RCC 7860 (cell line): ENCODE data around the gene DCTN2.
A peak's percentile ranks its signal among the peaks of the same experiment; 100 is the strongest.
"Not testable (repeated sequence)": the region's sequence is repeated elsewhere in the genome, so short reads cannot be mapped to it uniquely, and the experiment has no call there.

Source experiments
- DNase-seq: peaks from one replicate; pipeline ENCODE4 v3.0.0-alpha.2; 2015; ENCODE audit warnings: low spot score
- FAIRE-seq: peaks from 2 replicates; lab custom pipeline; 2012; peaks lifted over from hg19 to GRCh38; lab: Jason Lieb, UNC

DCTN2 gene

DNA sequence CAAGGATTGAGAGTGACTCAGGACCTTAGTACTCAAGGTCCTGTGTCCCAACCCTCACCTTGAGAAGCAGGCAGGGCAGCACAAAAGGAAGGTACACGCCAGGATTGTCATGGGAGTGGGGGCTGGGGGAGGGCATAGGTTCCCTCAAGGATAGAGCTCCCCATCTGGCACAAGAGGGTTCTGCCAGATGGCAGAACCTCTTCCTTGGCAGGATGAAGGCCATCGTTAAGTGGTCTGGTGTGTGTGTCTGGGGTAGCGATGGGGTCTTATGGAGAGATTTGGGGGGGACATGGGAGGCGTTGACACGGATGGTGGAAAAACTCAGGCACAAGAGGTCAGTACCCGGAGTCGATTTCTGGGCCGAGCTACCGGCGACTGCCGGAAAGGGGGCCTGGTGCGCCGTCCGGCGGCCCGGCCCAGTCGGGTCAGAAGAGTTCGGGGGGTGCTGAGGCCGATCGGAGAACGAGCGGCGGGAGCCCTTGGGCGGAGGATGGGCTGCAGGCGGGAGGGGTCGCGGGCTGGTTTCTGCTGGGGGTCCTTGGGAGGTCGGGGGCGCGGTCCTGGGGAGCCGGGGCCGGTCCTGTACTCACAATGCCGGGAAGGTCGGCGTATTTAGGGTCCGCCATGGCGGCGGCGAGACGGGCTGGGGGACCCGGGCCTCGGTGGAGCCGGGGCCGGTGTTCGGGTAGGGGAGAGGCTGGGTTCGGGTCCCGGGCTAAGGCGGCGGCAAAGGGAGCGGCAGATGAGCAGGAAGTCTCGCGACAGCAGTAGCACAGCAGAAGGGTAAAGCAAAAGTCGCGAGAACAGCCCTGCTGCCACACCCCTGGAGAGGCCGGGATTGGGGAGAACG, at the start of gene DCTN2:
TSS of gene DCTN2 (minus strand) at position 755 of the 850 bp plus-strand sequence. CDS start at position 626, 129 bp downstream.
- FAIRE-seq (no peak), DNase-seq (peak; percentile 92)

DNA sequence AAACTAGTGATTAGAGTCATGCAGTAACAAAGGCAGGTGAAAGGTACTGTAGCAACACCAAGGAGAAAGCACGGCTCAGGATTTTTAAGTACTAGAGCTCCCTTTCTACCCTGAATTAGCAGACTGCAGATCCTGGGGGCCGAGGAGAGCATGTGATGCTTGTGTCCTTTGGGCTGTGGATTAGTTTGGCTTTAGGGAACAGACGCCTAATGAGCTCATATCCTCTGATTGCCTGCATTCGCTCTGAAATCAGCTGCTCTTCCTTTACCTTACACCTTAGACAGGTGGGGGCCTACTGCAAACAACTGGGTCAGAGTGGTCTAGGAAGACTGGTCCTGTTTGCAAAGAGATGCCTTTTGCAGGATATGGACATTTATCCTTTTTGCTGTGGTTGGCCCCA, 46.2 kb upstream of the DCTN2 start:
- FAIRE-seq = no peak
- no peak for DNase-seq

DNA sequence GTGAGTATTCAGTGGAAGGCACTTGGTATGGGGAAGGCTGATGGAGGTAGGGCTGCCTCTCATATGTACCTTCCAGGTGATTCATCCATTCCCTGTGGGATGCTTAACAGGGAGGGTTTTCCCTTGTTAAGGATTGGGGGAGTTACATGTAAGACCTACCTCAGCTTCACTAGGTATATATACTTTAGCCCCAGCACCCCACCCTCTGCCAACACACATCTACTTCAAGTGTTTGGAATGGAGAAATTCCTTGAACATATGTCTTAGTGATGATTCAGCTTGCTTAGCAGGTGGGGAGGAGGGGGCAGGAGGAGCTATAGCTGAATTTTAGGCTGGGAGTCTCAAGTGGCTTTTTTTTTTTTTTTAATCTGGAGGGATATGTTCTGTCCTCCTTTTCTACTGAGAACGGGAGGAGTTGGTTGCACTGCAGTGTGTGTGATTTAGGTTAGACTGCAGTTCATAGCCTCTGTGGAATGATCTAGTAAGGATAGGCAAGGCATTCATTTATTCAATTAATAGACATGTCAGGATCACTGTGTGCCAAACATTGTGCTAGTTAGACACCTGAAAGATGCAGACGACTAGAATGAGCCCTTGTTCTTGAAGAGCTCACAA, 45.7 kb upstream of the DCTN2 start:
- no peak for DNase-seq
- FAIRE-seq = no peak

DNA sequence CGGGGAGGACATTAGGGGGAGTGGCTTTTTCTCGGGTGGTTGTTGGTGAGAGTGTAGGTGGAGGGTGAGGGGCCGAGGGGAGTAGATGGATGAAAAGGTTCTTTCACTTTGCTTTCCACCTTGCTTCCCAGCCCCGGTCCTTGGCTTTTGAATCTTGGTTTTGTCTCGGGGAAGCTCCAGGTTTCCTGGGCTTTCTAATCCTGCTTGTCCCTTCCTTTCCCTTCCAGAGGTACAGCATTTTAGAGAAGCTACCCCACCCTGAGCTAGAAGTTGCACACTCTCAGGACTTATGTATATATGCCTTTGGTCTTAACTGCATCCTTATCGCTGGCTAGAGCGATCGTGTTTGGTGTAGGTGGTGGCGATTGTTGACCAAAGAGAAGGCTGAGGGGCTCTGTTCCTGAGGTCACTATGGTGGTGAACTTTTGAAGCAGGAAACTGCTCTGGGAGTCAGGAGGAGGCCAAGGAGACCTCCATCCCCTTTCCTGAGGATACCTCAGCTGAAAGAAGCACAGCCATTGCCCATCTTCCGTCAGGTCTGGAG, 44.9 kb upstream of the DCTN2 start:
- FAIRE-seq (no peak), DNase-seq (no peak)

DNA sequence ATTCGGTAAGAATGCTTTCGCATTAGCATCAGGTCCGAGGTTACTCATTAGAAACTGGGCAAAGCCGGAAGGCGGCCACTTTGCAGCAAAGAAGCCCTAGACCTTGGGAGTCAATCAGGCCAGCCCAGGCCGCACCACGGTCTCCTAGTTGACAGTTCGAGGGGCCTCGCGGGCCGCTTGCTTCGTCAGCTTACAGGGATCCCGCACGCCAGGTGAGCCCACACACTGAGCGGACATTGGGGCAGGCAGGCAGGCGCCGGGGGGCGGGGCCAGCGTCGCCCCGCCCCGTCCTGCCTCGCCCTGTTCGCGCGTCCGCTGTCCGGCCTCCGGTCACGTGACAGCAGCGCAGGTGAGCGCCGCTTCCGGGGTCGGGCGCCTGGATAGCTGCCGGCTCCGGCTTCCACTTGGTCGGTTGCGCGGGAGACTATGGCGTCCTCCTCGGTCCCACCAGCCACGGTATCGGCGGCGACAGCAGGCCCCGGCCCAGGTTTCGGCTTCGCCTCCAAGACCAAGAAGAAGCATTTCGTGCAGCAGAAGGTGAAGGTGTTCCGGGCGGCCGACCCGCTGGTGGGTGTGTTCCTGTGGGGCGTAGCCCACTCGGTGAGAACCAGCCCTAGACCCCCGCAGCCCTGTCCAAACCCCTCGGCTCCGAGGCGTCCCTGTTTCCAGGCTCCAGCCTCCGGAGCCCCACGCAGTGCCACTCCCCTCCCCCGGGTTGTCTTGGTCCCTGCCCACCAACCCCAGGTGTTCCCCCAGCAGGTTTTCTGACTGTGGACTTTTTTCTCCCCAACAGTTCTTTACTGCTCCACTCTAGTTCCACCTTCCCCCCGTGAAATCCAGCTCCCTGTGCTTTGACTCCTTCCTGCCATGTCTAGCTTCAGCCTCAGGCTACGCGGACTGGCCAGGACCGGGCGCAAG, 44.1 kb upstream of the DCTN2 start, which contains the start of gene PIP4K2C:
TSS of gene PIP4K2C (plus strand) at position 329 of the 918 bp plus-strand sequence. CDS start at position 427, 98 bp downstream.
- FAIRE-seq (no peak), DNase-seq (peak; percentile 57)

DNA sequence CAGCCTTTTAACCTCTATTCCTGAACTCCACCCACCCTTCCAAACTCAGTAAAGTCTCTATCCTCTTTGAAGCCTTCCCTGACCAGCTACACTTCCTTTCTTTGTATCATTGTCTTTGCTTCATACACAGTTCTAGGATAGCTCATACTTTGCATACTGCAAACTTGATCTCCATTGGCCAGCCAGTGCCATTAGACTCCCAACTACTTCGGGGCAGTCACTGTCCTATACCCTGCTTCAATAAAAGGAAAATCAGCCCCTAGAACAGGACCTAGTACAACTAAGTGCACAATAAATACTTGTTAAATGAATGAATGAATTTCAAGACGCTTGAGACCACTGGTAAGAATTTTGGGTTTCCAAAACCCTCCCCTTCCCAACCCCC, 43.5 kb upstream of the DCTN2 start:
- no peak for DNase-seq
- FAIRE-seq = no peak

DNA sequence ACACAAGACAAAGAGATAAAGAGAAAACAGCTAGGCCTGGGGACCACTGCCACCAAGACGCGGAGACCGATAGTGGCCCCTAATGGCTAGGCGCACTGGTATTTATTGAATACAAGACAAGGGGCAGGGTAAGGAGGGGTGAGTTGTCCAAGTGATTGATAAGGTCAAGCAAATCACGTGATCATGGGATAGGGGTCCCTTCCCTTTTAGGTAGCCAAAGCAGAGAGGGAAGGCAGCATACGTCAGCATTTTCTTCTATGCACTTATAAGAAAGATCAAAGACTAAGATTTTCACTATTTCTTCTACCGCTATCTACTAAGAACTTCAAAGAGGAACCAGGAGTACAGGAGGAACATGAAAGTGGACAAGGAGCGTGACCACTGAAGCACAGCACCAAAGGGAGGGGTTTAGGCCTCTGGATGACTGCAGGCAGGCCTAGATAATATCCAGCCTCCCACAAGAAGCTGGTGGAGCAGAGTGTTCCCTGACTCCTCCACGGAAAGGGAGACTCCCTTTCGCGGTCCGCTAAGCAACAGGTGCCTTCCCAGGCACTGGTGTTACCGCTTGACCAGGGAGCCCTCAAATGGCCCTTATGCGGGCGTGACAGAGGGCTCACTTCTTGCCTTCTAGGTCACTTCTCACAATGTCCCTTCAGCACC, 42.1 kb upstream of the DCTN2 start:
- DNase-seq, FAIRE-seq: not testable (repeated sequence)

DNA sequence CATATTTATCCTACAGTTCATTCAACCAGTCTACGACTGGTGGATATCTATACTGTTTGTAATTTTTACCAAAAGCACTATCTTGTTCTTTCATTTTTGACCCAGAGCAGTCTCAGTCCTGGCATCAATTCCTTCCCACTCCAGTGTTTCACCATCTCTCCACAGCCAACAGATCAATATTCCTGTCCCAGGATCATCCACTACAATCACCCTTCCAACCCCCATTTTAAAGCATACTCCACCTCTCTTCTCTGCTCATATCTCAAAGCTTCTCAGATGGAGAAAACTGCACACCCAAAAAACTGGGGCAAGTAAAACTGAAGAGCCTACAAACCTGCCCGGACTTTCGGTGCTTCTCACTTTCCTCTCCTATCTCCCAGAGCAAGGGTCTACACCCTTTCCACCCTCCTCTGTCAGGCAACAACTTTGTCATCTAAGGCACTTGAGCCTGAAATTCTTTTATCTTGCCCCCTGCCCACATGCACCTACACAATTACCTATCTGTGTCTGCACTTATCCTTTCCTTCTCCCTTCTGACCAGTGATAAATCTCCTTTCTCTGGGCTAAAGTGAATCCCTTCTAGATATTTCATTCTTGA, 39.9 kb upstream of the DCTN2 start:
- no peak for DNase-seq
- FAIRE-seq = no peak

DNA sequence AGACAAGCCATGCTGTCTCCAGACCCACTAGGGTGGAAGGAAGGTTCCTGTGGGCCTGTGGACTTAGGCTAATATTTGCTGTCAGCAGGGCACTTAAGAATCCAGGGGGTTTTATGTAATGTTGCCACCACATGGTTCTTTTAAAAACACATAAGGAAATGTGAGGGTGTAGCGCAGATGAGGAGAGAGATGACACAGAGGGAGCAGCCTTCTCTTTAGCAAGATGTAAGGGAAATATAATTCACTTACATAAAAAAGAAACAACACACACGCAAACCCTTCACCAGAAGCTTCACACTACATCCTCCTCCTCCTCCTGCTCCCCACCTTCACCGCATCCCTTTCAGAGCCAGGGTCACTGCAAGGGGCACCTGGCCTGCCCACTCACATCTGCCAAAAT, 39.1 kb upstream of the DCTN2 start:
- FAIRE-seq = no peak
- no peak for DNase-seq

DNA sequence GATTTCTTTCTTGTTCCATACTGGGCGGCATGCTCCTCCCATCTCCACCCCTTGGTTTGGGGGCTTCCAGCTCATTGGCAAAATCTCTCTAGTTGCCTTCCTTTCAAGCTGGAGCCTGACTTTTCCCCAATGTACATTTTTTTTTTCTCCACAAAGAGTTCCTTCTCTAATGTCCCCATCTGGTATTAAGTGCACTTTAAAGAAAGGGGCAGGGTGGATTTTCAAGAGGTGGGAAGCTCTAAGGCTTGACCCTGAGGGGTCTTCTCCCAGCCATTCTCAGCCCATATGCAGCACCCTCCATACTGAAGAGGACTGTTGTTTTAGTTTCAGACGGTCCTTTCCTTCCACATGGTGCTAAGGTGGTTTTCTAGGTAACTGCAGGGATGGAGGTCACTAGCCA, 38.2 kb upstream of the DCTN2 start:
- DNase-seq (no peak), FAIRE-seq (no peak)

DNA sequence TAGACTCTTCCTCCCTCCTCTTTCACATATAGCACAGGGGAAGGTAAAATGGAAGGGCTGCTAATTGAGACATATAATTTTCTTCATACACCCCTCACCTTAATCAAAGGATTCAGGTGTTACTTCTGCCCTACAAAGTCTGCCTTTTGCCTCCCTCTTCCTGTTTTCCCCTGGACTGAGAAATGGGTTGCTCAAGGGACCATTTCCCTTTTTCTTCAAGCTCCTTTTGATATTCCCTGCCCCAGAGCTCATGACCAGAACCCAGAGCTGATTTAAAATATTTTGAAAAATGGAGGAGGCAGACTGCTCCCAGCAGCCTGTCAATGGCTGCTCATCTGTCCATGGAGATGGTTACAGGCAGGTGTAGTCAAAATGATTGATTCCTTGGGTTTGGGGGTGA, 37.7 kb upstream of the DCTN2 start:
- FAIRE-seq = no peak

DNA sequence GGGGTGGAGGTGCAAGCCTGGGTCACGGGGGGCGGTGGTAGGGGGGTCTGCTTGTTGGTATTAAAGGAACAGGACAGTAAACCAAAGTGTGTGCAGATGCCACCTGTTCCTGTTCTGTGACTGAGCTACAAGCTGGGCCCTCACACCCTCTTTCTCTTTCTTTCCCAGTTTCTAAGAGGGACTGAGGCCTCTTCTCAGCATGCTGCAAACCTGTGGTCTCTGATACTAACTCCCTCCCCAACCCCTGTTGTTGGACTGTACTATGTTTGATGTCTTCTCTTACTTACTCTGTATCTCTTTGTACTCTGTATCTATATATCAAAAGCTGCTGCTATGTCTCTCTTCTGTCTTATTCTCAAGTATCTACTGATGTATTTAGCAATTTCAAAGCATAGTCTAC, 37.1 kb upstream of the DCTN2 start:
- no peak for DNase-seq
- FAIRE-seq = no peak

More for the DNA sequence above, 37.7 kb upstream of the DCTN2 start:
- DNase-seq = no peak

DNA sequence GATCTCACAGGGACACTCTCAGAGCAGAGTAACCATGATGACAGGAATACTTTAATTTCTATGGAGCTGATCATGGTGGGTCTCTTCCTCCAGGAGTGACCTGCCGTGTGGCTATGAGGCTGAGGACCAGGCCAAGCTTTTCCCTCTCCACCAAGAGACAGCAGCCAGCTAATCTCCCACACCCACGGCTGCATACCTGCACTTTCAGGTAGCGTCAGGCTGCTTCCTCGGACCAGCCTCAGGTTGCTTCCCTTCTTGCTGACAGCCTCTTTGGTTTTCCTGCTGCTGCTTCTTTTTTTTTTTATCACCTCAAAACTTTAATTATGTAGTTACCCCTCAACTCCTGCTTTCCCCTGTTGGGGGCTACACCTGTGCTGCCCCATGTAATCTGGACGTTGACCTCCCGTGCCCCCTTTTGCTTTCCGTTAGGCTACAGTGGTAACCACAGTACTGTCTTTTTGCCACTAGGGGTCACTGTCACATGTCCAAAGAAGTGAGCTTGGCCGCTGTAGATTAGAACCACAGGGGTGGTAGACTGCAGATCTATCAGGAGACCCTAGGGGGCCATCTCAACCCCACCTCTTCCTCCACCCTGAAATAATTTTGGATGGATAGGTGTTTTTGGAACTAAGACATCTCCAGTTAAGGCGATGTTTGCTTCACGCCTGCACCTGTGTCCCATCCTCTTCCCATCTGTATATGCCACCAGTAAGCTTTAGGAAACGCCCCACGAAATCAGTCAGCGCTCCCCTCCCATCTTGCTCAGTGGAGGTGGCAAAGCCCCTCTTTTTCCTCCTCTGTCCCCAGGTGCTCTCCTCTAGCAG, 36.2 kb upstream of the DCTN2 start:
- FAIRE-seq (no peak), DNase-seq (peak; percentile 55)

DNA sequence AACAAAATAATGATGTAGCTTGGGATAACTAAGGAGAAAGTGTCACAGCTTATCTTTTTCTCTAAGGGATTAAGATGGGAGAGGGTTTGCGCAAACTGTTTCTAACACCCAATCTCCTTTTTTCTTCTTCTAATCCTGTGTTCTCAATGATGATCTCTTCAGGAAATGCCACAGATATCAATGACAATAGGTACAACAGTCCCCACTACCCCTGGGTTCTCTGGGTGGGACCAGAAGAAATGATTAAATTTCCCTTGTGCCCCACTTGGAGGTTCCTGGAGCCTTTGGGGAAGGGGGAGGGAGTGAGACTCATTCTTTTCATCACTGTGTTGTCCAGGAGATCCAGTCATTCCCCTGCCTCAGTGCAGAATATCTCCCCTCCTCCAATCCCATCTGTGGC, 35.4 kb upstream of the DCTN2 start:
- DNase-seq (no peak), FAIRE-seq (no peak)

DNA sequence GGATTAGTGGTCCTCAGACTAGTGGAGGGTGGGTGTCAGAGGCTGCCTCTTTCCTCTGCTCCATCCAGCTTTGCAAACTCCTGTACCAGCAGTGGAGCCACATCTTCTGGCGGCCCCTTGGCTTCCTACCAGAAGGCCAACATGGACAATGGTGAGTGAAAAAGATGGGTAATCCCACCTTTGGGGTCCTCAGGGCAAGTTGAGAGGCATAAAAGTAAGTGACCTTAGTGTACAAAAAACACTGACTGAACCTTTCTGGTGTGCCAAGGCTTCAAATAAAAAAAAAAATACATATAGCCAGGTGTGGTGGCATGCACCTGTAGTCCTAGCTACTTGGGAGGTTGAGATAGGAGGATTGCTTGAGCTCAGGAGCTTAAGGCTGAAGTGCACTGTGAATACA, 34.8 kb upstream of the DCTN2 start:
- DNase-seq = no peak
- no peak for FAIRE-seq

DNA sequence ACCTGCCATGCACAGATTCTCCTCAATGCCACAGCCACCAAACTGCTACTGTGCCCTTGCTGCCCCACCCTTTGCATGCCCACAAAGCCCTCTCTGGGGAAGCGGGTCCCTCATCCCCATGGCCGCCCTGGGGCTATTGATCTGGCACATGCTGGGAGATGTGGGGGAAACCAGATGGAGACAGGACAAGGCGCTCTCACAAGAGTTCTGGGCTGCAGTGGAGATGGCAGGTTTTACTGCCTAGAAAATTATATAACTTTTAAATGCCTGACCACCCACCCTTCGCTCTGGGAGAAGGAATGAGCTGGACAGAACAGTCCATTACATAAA, 33.4 kb upstream of the DCTN2 start:
- DNase-seq = no peak
- FAIRE-seq = no peak

DNA sequence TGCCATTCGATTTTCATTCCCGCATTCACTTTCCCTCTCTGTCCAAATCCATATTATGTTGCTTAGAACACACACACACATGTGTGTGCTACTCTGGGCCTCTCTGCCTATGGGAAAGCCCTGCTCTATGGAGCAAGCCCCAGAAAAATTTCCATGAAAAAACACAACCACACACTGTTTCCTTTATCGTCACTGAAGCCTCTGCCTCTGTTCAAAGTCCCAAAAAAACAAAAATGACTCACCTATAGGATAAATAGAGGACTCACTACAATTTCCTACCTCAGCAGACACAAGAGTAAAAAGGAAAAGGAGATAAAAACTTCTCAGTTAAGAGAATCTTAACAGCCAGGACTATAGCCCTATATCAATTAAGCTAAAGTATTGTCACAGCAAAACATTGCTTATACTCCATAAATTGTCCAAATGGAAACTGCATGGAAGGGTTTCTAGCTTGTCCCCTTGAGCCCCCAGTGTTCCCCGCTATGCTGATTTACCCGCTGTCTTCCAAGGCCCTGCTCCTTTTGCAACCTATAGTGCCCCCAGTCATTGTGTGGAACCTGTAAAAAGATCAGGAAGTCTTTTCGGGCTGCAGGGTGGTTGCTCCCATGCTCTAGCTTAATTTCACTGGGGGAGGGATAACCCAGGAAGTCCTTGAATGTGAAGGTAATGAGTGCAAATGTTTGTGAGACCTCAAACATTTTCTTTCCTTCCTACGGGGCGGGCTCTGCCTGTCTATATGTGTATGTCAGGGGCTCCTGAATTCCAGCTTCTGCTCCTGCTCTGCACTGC, 32.9 kb upstream of the DCTN2 start:
- DNase-seq = no peak
- no peak for FAIRE-seq

DNA sequence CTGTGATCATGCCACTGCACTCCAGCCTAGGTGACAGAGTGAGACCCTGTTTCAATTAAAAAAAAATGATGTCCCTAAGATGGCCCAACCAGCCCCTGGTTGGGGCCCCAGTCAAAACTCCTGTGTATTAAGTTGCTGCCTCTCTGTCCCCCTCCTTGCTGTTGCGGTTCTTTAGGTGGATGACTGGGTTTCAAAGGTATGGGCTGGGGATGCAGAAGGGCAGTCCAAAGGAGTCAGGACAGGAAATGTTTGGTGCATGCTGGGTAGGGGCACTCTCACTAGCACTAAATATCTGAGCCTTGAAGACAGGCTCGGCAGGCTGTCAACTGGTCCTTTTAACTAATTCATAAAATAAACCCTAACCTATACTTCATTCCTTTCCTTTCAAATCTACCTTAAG, 32.0 kb upstream of the DCTN2 start:
- FAIRE-seq = no peak

More for the DNA sequence above, 32.0 kb upstream of the DCTN2 start:
- no peak for DNase-seq
